ENCODE data around the gene WFDC5.

The WFDC5 gene

GRCh38 chr20:45105317-45105716 is 9.7 kb downstream of the WFDC5 start:
- no peak for DNase-seq
- TF ChIP-seq, protein P1, sequence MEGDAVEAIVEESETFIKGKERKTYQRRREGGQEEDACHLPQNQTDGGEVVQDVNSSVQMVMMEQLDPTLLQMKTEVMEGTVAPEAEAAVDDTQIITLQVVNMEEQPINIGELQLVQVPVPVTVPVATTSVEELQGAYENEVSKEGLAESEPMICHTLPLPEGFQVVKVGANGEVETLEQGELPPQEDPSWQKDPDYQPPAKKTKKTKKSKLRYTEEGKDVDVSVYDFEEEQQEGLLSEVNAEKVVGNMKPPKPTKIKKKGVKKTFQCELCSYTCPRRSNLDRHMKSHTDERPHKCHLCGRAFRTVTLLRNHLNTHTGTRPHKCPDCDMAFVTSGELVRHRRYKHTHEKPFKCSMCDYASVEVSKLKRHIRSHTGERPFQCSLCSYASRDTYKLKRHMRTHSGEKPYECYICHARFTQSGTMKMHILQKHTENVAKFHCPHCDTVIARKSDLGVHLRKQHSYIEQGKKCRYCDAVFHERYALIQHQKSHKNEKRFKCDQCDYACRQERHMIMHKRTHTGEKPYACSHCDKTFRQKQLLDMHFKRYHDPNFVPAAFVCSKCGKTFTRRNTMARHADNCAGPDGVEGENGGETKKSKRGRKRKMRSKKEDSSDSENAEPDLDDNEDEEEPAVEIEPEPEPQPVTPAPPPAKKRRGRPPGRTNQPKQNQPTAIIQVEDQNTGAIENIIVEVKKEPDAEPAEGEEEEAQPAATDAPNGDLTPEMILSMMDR (IDR thresholded peaks at IDR 0.05) = no peak
- intact Hi-C loops (cut with DNase I; ENCODE audit: low total_unique reads) = no loop called here
- peaks cover 0 to 28% of the 10 kb centered on the region in 2 donors for H3K27me3 ChIP-seq
- H3K9me3 ChIP-seq = no peaks in the 10 kb centered on the region
- H3K36me3 ChIP-seq = no peaks in the 10 kb centered on the region
- H3K27ac ChIP-seq = no peak overlapping the region
- H3K4me3 ChIP-seq = no peak overlapping the region
- peaks cover 0 to 6% (median 2%) of the 10 kb centered on the region in 4 donors for H3K4me1 ChIP-seq

DNA sequence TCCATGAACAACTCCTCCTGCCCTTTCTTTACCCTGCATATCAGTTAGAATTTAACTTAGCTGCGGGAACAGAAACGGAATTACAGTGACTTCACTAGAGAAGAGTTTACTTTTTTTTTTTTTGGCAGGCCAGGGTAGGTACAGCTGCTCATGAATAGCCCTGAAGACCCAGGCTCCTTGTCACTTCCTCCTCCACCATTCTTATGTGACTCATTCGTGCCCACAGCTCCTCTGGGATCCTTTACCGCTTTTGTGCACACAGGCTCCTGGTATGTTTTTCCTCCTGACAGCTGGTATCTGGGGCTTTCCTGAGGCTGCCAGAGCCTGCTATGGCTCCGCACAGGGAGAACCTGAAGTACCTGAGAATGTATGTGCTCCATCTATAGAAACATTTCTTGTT is 10.2 kb downstream of the WFDC5 start:
- H3K36me3 ChIP-seq = no peaks in the 10 kb centered on the region
- intact Hi-C loops (cut with DNase I; ENCODE audit: low total_unique reads) = no loop called here
- DNase-seq = no peak
- H3K27me3 ChIP-seq = peaks cover 0 to 28% of the 10 kb centered on the region in 2 donors
- TF ChIP-seq, protein P1 (IDR thresholded peaks at IDR 0.05) = no peak
- H3K4me3 ChIP-seq = no peak overlapping the region
- H3K4me1 ChIP-seq = peaks cover 0 to 6% (median 2%) of the 10 kb centered on the region in 4 donors
- no peaks in the 10 kb centered on the region for H3K9me3 ChIP-seq
- no peak overlapping the region for H3K27ac ChIP-seq

- Histone ChIP-seq H3K9me3 (no peaks in the 10 kb centered on the region), H3K36me3 (no peaks in the 10 kb centered on the region), H3K27ac (no peak overlapping the region), H3K27me3 (peaks cover 0 to 38% of the 10 kb centered on the region in 2 donors), H3K4me3 (no peak overlapping the region), H3K4me1 (peaks cover 0 to 12% (median 7%) of the 10 kb centered on the region in 4 donors)
- TF ChIP-seq, protein P1 (IDR thresholded peaks at IDR 0.05) = no peak
- intact Hi-C loops (cut with DNase I; ENCODE audit: low total_unique reads) = no loop called here
- DNase-seq = no peak
Observed at GRCh38 chr20:45103072-45103471, 11.9 kb downstream of the WFDC5 start.

DNA sequence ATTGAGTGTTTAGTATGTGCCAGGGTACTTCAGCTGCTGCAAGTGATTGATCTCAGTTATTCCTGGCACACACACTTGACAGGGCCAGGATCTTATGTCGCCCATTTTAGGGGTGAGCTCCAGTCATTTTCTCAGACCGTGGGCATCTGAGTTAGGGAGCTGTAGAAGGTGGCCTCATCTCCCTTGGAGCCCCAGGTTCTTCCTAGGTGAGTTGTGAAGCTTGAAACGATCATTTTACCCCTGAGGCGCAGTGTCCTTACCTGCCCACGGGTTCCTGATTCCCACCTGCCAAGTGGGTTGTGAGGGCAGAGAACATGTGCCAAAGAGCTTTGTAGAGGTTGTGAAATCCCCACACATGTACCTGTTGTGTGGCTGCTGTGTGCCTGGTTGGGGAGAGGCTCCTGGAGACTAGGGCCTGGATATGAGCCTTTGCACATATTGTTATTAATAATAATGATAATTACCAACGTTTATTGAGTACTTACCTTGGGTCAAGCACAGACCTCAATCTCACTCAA is 13.6 kb downstream of the WFDC5 start:
- Histone ChIP-seq H3K4me1 (peaks cover 0 to 17% (median 12%) of the 10 kb centered on the region in 4 donors), H3K9me3 (no peaks in the 10 kb centered on the region), H3K27me3 (peaks cover 0 to 48% of the 10 kb centered on the region in 2 donors), H3K36me3 (no peaks in the 10 kb centered on the region), H3K4me3 (no peak overlapping the region), H3K27ac (no peak overlapping the region)
- no peak for DNase-seq
- TF ChIP-seq, protein P1 (IDR thresholded peaks at IDR 0.05) = no peak
- intact Hi-C loops (cut with DNase I; ENCODE audit: low total_unique reads) = no loop called here

GRCh38 chr20:45100563-45101245 is 14.3 kb downstream of the WFDC5 start, which contains the start of gene KCNS1:
Gene KCNS1, minus strand, starts transcription at chr20:45101127. Its CDS starts 1,891 bp downstream, at chr20:45099236.
- Histone ChIP-seq H3K4me1 (peaks cover 0 to 17% (median 12%) of the 10 kb centered on the region in 4 donors), H3K9me3 (no peaks in the 10 kb centered on the region), H3K36me3 (no peaks in the 10 kb centered on the region), H3K4me3 (no peak within 1 kb of the TSS), H3K27me3 (peaks cover 0 to 55% of the 10 kb centered on the region in 2 donors), H3K27ac (no peak within 1 kb of the TSS)
- TF ChIP-seq, protein P1 (IDR thresholded peaks at IDR 0.05) = no peak
- no peak for DNase-seq
- intact Hi-C loops (cut with DNase I; ENCODE audit: low total_unique reads) = no loop called here

Measured in tibial artery (tissue), 4 donors.